H1 (cell line): ENCODE measurements around the gene NDRG2. TPM values are rescaled to one million over a fixed set of nuclear protein-coding genes. Genes with fewer than 3 reads are reported as not detected.

ENCODE experiments used
- polyA plus RNA-seq, 7 experiments: library from polyadenylated mRNA; depleted of rRNA in 3 of 7; stranded (reverse) in 5 of 7; unstranded in 2 of 7; fragments of >200 nt in 5 of 7; fragments of 200-250 nt in 2 of 7; gene quantifications; 1 replicate in 5 of 7; 2 replicates in 1 of 7; 4 replicates in 1 of 7; pipeline versions ENCODE4 v1.2.1 to v1.2.3, GENCODE V29; 2011 to 2013; ENCODE audit warnings: missing spikeins in 2 of 7, mixed read lengths in 2 of 7
- total RNA-seq: library from RNA; stranded (reverse); fragmentation: NEBNext Ultra II Directional; extraction: Animal tissue kit (Norgen Biotek cat#: 25700); gene quantifications from 2 replicates; pipeline ENCODE4 v1.2.1, GENCODE V29; 2021
- TF ChIP-seq, protein P1 (sequence below): IDR thresholded peaks from 2 replicates; pipeline ENCODE4 v1.6.1; 2012; ENCODE audit warnings: low read length, inconsistent platforms

The NDRG2 gene
- total and polyA plus RNA-seq, 2 of the 8 experiments (the other 6 are each of a cell fraction or from before 2014, with no cell fraction given): 29.9 to 48.6 TPM

GRCh38 chr14:21073921-21074320 is 49.1 kb upstream of the NDRG2 start (continued):
- TF ChIP-seq, protein P1, sequence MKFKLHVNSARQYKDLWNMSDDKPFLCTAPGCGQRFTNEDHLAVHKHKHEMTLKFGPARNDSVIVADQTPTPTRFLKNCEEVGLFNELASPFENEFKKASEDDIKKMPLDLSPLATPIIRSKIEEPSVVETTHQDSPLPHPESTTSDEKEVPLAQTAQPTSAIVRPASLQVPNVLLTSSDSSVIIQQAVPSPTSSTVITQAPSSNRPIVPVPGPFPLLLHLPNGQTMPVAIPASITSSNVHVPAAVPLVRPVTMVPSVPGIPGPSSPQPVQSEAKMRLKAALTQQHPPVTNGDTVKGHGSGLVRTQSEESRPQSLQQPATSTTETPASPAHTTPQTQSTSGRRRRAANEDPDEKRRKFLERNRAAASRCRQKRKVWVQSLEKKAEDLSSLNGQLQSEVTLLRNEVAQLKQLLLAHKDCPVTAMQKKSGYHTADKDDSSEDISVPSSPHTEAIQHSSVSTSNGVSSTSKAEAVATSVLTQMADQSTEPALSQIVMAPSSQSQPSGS: no peak
